ENCODE measurements around the gene FOXF1.

Gene FOXF1

DNA sequence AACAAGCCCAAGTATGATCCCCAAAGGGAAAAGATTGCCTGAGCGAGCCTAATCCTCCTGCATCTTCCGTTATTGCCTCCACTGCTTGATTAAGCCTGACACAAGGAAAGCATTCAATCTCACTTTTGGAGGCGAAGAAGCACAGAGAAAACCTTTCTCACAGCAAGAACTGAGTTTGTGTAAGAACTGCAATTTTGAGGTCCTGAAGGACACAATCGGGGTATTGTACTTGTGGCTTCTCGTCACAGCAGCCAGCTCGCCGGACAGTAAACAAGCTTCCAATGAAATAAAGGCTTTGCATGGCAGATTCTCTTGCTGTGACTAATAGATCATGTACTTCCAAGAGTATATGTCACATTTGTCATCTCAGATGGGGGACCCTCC, 18.7 kb upstream of the FOXF1 start:
- no peak overlapping the region for H3K4me3 ChIP-seq (ENCODE audit: control insufficient read depth, low read depth, low read length)
- TF ChIP-seq, protein P1, sequence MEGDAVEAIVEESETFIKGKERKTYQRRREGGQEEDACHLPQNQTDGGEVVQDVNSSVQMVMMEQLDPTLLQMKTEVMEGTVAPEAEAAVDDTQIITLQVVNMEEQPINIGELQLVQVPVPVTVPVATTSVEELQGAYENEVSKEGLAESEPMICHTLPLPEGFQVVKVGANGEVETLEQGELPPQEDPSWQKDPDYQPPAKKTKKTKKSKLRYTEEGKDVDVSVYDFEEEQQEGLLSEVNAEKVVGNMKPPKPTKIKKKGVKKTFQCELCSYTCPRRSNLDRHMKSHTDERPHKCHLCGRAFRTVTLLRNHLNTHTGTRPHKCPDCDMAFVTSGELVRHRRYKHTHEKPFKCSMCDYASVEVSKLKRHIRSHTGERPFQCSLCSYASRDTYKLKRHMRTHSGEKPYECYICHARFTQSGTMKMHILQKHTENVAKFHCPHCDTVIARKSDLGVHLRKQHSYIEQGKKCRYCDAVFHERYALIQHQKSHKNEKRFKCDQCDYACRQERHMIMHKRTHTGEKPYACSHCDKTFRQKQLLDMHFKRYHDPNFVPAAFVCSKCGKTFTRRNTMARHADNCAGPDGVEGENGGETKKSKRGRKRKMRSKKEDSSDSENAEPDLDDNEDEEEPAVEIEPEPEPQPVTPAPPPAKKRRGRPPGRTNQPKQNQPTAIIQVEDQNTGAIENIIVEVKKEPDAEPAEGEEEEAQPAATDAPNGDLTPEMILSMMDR (IDR thresholded peaks at IDR 0.05; ENCODE audit: control insufficient read depth, insufficient read depth, low read depth, low read length, missing control alignments): no peak
- DNase-seq (ENCODE audit: low read depth): no peak

DNA sequence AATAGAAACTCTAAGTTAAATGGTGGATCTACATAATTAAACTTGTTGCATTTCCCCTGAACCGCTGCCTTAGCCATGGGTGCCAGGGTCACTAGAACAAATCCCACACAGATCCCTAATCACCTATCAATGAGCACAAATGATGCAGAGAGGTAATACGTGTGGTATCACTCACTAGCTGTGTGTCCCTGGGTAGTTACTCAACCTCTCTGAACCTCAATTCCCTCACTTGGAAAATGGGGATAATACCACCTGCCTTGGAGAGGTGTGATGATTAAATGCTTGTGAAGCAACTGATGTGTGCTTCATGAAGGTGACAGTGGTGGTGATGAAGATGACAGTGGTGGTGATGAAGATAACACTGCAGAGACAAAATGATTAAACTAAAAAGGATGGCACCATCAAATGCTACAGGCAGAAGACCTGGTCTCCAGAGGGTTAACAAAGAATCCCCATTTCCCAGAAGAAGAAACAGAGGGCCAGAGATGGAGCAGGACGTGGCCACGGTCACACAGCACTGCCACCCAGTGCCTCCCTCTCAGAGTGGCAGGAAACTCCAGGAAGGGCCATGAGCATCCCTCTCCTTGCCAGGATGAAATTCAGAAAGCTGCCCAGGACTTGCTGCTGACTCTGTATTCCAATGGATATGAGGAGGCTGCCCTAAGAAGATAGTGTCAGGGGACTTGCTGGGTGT, 17.9 kb upstream of the FOXF1 start:
- no peak for DNase-seq (ENCODE audit: low read depth)
- TF ChIP-seq, protein P1 (IDR thresholded peaks at IDR 0.05; ENCODE audit: control insufficient read depth, insufficient read depth, low read depth, low read length, missing control alignments): no peak

DNA sequence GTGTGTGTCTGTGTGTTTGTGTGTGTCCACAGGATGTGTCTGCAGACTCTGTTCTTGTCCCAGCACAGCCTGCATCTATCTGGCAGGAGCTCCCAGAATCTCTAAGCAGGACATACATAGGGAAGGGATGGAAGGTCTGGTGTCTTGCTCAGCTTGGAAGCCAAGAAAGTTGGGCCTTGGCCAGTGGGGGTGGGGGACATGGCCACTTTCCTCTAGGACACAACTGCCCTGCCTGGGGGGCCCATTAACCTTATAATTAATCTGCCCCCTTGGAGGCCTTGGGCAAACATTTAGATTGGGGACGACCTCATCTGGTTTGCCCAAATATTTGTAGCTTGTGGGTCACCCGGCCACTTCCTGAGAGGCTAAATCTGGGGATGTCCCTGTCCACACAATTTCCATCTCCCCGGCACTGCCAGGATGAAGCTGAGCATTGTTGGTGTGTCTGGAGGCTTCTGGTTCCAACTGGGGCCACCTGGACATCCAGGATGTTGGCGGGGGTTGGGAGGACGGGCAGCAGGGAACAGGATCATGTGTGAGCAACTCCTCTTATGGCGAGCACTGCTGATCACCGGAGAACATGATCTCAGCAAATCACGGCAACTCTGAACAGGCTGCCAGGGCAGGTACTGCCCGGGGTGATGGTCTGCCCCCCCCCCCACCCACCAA, 17.2 kb upstream of the FOXF1 start:
- TF ChIP-seq, protein P1 (IDR thresholded peaks at IDR 0.05; ENCODE audit: control insufficient read depth, insufficient read depth, low read depth, low read length, missing control alignments): no peak
- no peak for DNase-seq (ENCODE audit: low read depth)

More for the DNA sequence above, 17.9 kb upstream of the FOXF1 start:
- H3K4me3 ChIP-seq (ENCODE audit: control insufficient read depth, low read depth, low read length): no peak overlapping the region

DNA sequence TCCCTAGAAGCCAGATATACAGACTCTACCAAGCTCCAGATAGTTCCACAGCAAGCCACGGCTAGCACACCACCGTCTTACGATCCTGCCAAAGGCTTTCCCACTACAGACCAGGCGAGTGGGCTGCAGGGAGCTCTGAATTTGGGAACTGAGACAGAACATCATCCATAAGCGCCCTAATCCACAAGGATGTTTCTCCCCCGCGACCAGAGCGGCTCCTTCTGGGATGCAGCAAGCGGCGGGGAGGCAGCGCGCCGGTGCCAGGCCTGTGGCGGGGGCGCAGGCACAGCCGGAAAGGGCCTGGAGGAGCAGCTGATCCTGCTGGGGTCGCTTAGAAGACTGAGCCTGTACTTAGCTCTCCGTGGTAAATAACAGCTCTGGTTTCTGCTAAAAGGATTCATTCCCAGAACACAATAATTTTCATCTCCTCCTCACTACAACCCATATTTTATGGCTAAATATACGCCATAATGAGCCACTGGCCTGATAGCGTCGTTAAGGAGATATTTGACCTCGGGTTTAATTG, 16.2 kb upstream of the FOXF1 start:
- TF ChIP-seq, protein P1 (IDR thresholded peaks at IDR 0.05; ENCODE audit: control insufficient read depth, insufficient read depth, low read depth, low read length, missing control alignments): no peak
- no peak for DNase-seq (ENCODE audit: low read depth)
- H3K4me3 ChIP-seq (ENCODE audit: control insufficient read depth, low read depth, low read length): no peak overlapping the region

More for the DNA sequence above, 17.2 kb upstream of the FOXF1 start:
- H3K4me3 ChIP-seq (ENCODE audit: control insufficient read depth, low read depth, low read length): no peak overlapping the region

DNA sequence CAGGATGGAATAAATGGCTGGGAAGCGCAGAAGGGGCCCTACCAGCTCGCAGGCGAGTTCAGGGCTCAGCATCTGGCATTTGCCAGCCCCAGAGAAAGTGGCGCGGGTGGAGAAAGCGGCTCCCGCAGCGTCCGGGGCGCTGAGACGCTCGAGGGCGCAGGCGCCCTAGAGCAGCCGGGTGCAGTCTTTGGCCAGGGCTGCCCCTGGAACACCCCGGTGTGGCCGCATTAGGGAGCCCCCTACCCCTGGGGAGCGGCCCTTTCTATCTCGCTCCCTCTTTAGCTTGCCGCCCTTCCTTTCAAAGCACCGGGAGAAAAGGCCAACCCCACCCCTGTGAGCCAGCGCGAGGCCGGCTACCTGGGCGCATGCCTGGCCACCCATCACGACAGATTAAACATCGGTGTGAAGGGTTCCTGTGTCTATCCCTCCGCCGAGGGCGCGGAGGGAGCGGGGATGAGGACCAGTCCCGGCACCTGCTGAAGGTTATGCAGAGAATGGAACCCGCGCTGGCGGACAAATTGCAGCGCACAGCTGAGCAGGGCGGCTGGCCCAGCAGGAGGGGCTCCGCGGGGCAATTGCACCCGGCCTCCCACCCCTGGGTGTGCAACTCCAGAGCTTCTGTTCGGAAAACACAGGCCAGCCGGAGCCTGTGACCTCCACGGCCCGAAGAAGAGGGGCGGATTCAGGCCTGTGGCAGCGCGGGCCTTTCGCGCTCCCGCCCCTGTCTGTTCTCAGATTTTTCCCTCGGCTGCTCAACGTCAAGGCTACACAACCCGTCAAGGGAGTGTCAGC, 15.6 kb upstream of the FOXF1 start:
- H3K4me3 ChIP-seq (ENCODE audit: control insufficient read depth, low read depth, low read length): no peak overlapping the region
- TF ChIP-seq, protein P1 (IDR thresholded peaks at IDR 0.05; ENCODE audit: control insufficient read depth, insufficient read depth, low read depth, low read length, missing control alignments): no peak
- no peak for DNase-seq (ENCODE audit: low read depth)

DNA sequence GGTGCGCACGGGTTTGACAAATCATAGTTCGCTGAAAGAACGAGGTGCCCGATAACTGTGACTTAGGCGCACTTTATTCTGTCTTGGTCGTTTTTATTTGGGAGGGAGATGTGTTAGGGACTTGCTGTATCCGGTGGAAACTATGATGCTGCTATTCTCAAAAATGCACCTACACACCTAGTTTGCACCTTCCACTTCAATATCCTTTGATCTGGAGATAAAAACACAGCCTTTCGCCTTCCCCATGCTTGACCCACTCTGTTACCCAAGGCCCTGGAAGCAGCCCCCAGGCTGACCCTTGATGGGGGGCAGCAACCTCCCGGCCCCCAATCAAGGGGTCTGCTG, 15.0 kb upstream of the FOXF1 start:
- no peak overlapping the region for H3K4me3 ChIP-seq (ENCODE audit: control insufficient read depth, low read depth, low read length)
- TF ChIP-seq, protein P1 (IDR thresholded peaks at IDR 0.05; ENCODE audit: control insufficient read depth, insufficient read depth, low read depth, low read length, missing control alignments): no peak

More for the DNA sequence above, 15.0 kb upstream of the FOXF1 start:
- no peak for DNase-seq (ENCODE audit: low read depth)
